ENCODE data around the gene TCF12.
"Not testable (repeated sequence)": the region's sequence is repeated elsewhere in the genome, so short reads cannot be mapped to it uniquely, and the experiment has no call there.

TCF12 gene

DNA sequence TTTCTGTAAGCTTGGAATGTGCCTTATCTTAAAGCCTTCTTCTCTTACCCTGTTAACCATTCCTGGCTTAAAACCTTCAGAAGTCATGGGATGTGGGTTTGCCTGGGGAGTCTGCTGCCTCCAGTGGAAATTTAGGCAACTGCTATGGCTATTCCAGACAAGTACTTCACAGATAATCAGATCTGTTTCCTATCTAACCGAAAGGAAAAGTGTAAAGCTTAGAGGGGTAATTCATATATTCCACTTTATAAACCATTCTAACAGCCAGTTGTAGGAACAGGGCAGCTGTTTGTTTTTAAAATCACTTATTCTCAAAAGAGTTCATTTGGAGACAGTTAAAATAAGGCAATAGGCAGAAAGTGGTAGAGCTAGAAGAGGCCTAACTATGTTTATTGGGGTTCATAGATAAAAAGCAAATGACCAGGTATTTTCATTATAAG lies 219.9 kb downstream of the TCF12 start:
- H3K4me3 ChIP-seq (ENCODE audit: low read depth, low read length), result no peak overlapping the region
- peaks cover 16% of the 10 kb centered on the region for H3K4me1 ChIP-seq (ENCODE audit: control insufficient read depth, insufficient read depth, low read length)
- no peaks in the 10 kb centered on the region for H3K9me3 ChIP-seq (ENCODE audit: control insufficient read depth, insufficient read depth, low read length)
- no peak overlapping the region for H3K9ac ChIP-seq (ENCODE audit: low read depth, low read length)
- no peaks in the 10 kb centered on the region for H3K36me3 ChIP-seq (ENCODE audit: control insufficient read depth, insufficient read depth, low read length)
- H3K27me3 ChIP-seq (ENCODE audit: control insufficient read depth, insufficient read depth, low read length), result no peaks in the 10 kb centered on the region

DNA sequence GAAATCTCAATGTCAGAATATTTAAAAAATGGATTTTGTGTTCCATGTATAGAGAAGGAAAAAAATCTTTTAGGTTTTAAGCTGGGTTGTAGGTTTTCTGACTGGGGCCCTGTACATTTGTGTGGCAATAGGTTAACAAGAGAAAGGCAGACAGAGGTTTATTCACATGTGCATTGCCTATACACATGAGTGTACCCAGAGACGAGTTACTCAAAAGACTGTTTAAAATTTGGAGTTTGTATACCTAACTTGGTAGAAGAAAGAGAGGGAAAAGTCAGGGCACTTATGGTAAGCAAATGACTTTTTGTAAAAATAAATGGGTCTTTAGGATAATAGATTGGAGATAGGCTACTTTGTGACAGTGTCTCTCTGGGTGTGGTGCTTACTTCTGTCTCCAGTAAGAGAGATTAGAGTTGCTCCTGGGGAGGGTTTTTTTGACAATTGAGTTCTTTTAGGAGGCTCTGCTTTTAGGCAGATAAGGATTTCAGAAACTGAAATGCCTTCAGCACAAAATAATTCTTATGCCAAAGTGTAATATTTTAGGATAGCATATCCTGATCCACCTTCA lies 225.2 kb downstream of the TCF12 start:
- no peaks in the 10 kb centered on the region for H3K36me3 ChIP-seq (ENCODE audit: control insufficient read depth, insufficient read depth, low read length)
- no peaks in the 10 kb centered on the region for H3K9me3 ChIP-seq (ENCODE audit: control insufficient read depth, insufficient read depth, low read length)
- no peaks in the 10 kb centered on the region for H3K27me3 ChIP-seq (ENCODE audit: control insufficient read depth, insufficient read depth, low read length)
- H3K4me3 ChIP-seq (ENCODE audit: low read depth, low read length), result no peak overlapping the region
- H3K9ac ChIP-seq (ENCODE audit: low read depth, low read length), result no peak overlapping the region
- peaks cover 5% of the 10 kb centered on the region for H3K4me1 ChIP-seq (ENCODE audit: control insufficient read depth, insufficient read depth, low read length)

DNA sequence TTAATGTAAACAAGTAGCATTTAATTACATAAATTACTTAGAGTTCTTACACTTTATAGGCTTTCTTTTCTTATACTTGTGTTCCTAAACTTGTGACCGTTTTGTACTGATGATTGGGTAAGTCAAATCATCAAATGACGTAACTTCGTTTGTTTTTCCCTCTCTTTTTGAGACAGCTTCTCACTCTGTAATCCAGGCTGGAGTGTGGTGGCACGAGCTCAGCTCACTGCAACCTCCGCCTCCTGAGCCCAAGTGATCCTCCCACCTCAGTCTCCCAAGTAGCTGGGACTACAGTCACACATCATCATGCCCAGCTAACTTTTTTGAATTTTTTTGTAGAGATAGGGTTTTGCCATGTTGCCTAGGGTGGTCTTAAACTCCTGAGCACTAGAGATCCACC lies 226.0 kb downstream of the TCF12 start:
- Histone ChIP-seq H3K27me3 (ENCODE audit: control insufficient read depth, insufficient read depth, low read length) (no peaks in the 10 kb centered on the region), H3K9ac (ENCODE audit: low read depth, low read length) (no peak overlapping the region), H3K4me1 (ENCODE audit: control insufficient read depth, insufficient read depth, low read length) (peaks cover 5% of the 10 kb centered on the region), H3K4me3 (ENCODE audit: low read depth, low read length) (no peak overlapping the region), H3K9me3 (ENCODE audit: control insufficient read depth, insufficient read depth, low read length) (no peaks in the 10 kb centered on the region), H3K36me3 (ENCODE audit: control insufficient read depth, insufficient read depth, low read length) (no peaks in the 10 kb centered on the region)

DNA sequence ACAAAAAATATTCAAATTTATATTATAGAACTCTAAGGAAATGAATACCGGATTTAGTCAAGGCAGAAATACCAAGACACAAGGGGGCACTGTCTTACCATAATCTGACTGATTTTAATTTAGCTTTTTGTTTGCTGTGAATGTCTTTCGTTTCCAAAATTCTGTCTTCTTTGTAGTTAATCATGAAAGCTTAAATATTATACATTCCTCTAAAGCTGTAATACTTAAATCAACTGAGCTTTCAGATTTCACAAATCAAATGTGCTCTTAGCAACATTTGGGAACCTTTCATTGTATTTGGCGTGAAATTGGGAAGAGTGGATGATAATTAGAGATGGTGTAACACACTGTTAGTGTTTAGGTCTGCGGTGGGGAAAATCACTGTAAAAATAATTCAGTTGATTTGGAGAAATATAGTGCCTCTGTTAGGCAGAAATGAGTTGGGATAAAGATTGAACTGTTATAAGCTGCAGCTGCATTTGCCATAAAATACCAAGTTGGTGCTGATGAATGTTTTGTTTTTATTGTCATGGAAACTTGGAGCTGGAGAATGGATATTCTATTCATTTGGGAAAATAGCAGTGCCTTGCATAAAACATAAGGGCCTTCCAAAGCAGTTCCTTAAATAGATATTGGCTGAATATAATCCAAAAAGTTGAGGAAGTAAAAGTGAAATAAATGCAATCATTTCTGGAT lies 228.2 kb downstream of the TCF12 start:
- Histone ChIP-seq H3K4me3 (ENCODE audit: low read depth, low read length) (no peak overlapping the region), H3K9me3 (ENCODE audit: control insufficient read depth, insufficient read depth, low read length) (no peaks in the 10 kb centered on the region), H3K9ac (ENCODE audit: low read depth, low read length) (no peak overlapping the region), H3K4me1 (ENCODE audit: control insufficient read depth, insufficient read depth, low read length) (peaks cover 5% of the 10 kb centered on the region), H3K36me3 (ENCODE audit: control insufficient read depth, insufficient read depth, low read length) (no peaks in the 10 kb centered on the region), H3K27me3 (ENCODE audit: control insufficient read depth, insufficient read depth, low read length) (no peaks in the 10 kb centered on the region)

DNA sequence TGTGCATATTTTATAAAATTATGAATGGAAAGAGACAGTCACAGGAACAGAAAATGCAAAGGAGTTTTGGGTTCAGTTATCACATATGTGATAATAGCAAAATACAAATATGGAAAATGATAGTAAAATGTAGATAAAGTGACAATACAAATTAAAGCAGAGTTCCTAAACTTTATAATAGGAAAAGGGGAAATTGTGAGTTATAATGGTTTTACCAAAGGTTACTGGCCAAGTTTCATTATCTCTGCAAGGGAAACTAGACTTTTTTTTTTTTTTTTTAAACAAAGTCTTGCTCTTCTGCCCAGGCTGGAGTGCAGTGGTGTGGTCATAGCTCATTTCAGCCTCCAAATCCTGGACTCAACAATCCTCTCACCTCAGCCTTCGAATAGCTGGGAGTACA lies 229.2 kb downstream of the TCF12 start:
- H3K9ac ChIP-seq (ENCODE audit: low read depth, low read length), result no peak overlapping the region
- H3K4me1 ChIP-seq (ENCODE audit: control insufficient read depth, insufficient read depth, low read length), result peaks cover 5% of the 10 kb centered on the region

DNA sequence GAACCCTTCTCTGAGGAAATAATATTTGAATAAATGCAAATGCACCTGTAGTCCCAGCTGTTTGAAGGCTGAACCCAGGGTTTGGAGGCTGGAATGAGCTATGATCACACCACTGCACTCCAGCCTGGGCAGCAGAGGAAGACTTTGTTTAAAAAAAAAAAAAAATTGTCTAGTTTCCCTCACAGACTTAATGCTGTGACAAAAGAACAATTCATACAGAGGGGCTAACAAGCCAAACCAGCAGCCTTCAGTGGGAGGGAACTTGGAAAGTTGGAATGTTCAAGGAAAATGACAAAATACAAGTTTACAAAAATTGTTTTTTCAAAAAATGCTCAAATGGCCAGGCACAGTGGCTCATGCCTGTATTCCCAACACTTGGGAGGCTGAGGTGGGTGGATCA lies 229.8 kb downstream of the TCF12 start:
- Histone ChIP-seq H3K9me3 (ENCODE audit: control insufficient read depth, insufficient read depth, low read length) (no peaks in the 10 kb centered on the region), H3K4me1 (ENCODE audit: control insufficient read depth, insufficient read depth, low read length) (peaks cover 5% of the 10 kb centered on the region), H3K27me3 (ENCODE audit: control insufficient read depth, insufficient read depth, low read length) (no peaks in the 10 kb centered on the region), H3K4me3 (ENCODE audit: low read depth, low read length) (no peak overlapping the region), H3K9ac (ENCODE audit: low read depth, low read length) (no peak overlapping the region), H3K36me3 (ENCODE audit: control insufficient read depth, insufficient read depth, low read length) (no peaks in the 10 kb centered on the region)

More for the DNA sequence above, 229.2 kb downstream of the TCF12 start:
- Histone ChIP-seq H3K36me3 (ENCODE audit: control insufficient read depth, insufficient read depth, low read length) (no peaks in the 10 kb centered on the region), H3K9me3 (ENCODE audit: control insufficient read depth, insufficient read depth, low read length) (no peaks in the 10 kb centered on the region), H3K27me3 (ENCODE audit: control insufficient read depth, insufficient read depth, low read length) (no peaks in the 10 kb centered on the region), H3K4me3 (ENCODE audit: low read depth, low read length) (no peak overlapping the region)

DNA sequence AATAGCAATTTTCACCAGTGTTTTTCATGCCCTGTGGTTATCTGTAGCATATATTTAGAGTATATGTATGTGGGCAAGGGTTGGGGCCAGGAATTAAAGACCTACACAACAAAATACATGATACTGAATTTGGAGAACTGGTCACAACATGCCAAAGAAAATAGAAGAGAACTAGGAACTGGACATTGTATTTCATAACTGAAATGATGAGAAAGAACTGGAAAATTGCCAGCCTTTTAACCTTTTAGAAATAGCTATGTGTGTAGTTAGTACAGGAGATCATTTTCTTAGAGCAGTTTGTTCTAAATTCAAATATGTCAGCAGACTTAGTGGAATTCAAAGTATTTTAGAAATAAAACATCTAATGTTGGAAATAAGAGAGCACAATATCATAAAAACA lies 230.8 kb downstream of the TCF12 start:
- no peak overlapping the region for H3K4me3 ChIP-seq (ENCODE audit: low read depth, low read length)
- H3K9me3 ChIP-seq (ENCODE audit: control insufficient read depth, insufficient read depth, low read length), result no peaks in the 10 kb centered on the region
- no peak overlapping the region for H3K9ac ChIP-seq (ENCODE audit: low read depth, low read length)
- H3K4me1 ChIP-seq (ENCODE audit: control insufficient read depth, insufficient read depth, low read length), result peaks cover 5% of the 10 kb centered on the region
- no peaks in the 10 kb centered on the region for H3K27me3 ChIP-seq (ENCODE audit: control insufficient read depth, insufficient read depth, low read length)
- no peaks in the 10 kb centered on the region for H3K36me3 ChIP-seq (ENCODE audit: control insufficient read depth, insufficient read depth, low read length)

DNA sequence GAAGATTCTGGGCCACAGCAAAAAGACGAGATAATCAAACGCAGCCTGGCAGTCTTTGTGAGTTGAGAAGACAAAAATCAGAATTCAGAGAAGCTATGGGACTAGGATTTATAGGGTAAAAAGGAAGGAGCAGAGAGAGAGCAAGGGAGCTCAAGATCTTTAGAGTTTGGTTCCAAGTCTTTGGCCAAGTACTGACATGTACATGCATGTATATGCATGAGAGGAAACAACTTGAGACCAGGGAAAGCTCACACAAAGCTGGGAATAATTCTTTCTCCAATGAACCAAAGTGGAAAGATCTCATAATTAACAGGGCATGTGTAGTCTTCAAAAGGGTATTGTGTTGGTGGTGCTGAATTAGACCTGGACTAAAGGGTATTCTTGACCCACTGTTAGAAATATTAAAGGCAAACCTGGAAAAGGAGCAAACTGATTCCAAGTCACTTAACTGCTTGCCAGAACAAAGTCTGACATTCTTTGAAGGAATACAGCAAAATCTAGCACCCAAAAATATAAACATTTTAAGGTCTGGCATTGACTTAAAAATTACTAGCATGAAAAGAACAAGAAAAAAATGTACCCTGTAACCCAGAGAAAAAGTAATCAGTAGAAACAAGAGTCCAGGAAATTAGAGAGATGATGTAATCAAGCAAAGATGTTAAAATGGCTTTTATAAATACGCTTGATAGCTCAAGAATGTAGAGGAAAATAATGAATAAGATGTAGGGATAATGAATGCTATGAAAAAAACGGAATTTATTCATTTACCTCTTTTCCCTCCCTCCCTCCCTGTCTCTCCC lies 231.8 kb downstream of the TCF12 start:
- Histone ChIP-seq H3K9me3 (ENCODE audit: control insufficient read depth, insufficient read depth, low read length) (no peaks in the 10 kb centered on the region), H3K4me1 (ENCODE audit: control insufficient read depth, insufficient read depth, low read length) (peaks cover 5% of the 10 kb centered on the region), H3K27me3 (ENCODE audit: control insufficient read depth, insufficient read depth, low read length) (no peaks in the 10 kb centered on the region), H3K36me3 (ENCODE audit: control insufficient read depth, insufficient read depth, low read length) (no peaks in the 10 kb centered on the region), H3K4me3 (ENCODE audit: low read depth, low read length) (no peak overlapping the region), H3K9ac (ENCODE audit: low read depth, low read length) (no peak overlapping the region)

DNA sequence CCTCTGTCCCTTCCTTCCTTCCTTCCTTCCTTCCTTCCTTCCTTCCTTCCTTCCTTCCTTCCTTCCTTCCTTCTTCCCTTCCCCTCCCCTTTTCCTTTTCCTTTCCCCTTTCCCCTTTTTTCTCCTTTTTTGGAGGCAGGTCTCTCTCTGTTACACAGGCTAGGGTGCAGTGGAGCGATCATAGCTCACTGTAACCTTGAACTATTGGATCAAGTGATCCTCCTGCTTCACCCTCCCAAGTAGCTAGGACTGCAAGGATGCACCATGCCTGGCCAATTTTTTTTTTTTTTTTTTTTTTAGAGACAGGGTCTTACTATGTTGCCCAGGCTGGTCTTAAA lies 232.4 kb downstream of the TCF12 start:
- H3K9ac ChIP-seq (ENCODE audit: low read depth, low read length); H3K27me3 ChIP-seq (ENCODE audit: control insufficient read depth, insufficient read depth, low read length); H3K9me3 ChIP-seq (ENCODE audit: control insufficient read depth, insufficient read depth, low read length); H3K36me3 ChIP-seq (ENCODE audit: control insufficient read depth, insufficient read depth, low read length); H3K4me1 ChIP-seq (ENCODE audit: control insufficient read depth, insufficient read depth, low read length); H3K4me3 ChIP-seq (ENCODE audit: low read depth, low read length): not testable (repeated sequence)

DNA sequence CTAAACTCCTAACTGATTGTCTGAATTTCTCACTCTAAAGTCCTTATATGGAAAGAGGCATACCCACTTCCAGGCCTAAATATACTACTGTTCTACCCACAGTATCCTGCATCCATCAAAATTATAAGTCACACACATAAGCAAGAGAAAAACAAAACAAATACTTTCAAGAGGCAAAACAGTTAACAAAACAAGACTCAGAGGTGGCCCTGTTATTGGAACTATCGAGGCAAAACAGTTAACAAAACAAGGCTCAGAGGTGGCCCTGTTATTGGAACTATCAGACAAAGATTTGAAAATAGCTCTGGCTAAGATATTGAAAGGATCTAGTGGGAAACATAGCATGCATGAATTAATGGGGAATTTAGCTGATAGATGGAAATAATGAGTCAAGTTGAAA lies 233.7 kb downstream of the TCF12 start:
- H3K9me3 ChIP-seq (ENCODE audit: control insufficient read depth, insufficient read depth, low read length), result no peaks in the 10 kb centered on the region
- H3K4me3 ChIP-seq (ENCODE audit: low read depth, low read length), result no peak overlapping the region
- no peaks in the 10 kb centered on the region for H3K36me3 ChIP-seq (ENCODE audit: control insufficient read depth, insufficient read depth, low read length)
- H3K27me3 ChIP-seq (ENCODE audit: control insufficient read depth, insufficient read depth, low read length), result no peaks in the 10 kb centered on the region
- H3K4me1 ChIP-seq (ENCODE audit: control insufficient read depth, insufficient read depth, low read length), result no peaks in the 10 kb centered on the region
- no peak overlapping the region for H3K9ac ChIP-seq (ENCODE audit: low read depth, low read length)

DNA sequence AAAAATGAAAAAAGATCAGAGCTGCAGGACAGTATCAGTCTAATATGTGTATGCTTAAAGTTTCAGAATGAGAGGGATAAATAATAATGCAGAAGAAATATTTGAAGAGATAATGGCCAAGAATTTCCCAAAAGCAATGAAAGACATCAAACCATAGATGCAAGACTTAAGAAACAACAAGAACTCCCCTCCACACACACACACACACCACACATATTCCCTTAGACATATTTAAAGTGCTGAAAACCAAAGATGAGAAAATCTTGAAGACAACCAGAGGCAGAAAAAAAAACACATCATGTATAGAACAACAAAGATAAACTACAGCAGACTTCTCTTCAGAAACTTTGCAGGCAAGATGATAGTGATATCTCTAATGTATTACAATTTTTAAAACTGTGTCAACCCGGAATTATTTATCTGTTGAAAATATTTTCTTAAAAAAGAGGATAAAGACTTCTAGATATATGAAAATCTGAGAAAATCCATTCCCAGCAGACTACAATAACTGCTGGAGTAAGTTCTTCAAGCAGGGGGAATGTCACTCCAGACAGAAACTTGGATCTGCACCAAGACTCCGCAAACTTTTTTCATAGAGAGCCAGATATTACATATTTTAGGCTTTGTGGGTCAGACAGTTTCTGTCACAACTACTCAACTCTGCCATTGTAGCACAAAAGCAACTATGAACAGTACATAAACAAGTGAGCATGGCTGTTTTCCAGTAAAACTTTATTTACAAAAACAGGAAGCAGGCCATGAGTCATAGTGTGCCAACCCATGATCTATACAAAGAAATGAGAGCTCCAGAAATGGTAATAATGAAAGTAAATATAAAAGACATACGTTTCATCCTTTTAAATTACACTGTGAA lies 234.5 kb downstream of the TCF12 start:
- Histone ChIP-seq H3K9me3 (ENCODE audit: control insufficient read depth, insufficient read depth, low read length) (no peaks in the 10 kb centered on the region), H3K4me1 (ENCODE audit: control insufficient read depth, insufficient read depth, low read length) (no peaks in the 10 kb centered on the region), H3K36me3 (ENCODE audit: control insufficient read depth, insufficient read depth, low read length) (no peaks in the 10 kb centered on the region), H3K27me3 (ENCODE audit: control insufficient read depth, insufficient read depth, low read length) (no peaks in the 10 kb centered on the region), H3K4me3 (ENCODE audit: low read depth, low read length) (no peak overlapping the region), H3K9ac (ENCODE audit: low read depth, low read length) (no peak overlapping the region)
